DND-41 (cell line): ENCODE results near the gene NMNAT2.

Experiments
- CTCF ChIP-seq: IDR thresholded peaks from 2 replicates; pipeline ENCODE4 v1.5.1; 2012; ENCODE audit warnings: borderline replicate concordance, low read length, moderate library complexity, mild to moderate bottlenecking; ENCODE audit not compliant: poor library complexity, severe bottlenecking; ENCODE audit errors: extremely low read depth
- EZH2 ChIP-seq: IDR thresholded peaks from 3 replicates; pipeline ENCODE4 v1.6.1; 2012; ENCODE audit warnings: borderline replicate concordance, low read depth, mild to moderate bottlenecking, moderate library complexity, low read length, inconsistent platforms; ENCODE audit not compliant: severe bottlenecking

DNA sequence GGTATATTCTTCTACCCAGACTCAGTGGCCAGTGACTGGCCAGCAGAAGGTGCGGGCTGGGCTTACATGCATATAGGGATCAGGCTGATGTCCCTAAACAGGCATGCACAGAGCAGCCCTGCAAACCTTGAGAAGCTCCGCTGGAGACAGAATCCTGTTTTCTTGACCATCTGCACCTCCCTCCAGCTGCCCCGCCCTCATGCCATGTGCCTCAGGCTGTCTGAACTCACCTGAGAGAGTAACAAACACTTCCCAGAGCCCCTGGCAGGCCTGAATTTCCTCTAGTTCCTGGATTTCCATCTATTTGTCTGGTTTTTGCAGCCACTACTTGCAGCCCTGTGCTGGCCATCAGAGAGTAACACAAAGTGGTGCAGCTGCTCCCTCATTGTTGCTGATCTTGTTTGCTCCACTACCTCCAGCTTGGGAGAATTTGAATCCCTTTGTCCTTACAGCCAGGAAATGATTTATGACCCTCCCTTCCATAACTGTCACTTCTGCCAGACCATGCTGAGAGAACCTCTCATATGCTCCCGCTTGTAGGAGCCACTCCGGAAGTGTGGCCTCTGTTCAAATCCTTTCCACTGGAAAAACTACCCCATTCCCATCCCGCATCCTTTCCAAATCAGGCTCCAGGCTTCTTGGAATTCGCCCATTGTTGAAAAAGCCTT lies 113.6 kb downstream of the NMNAT2 start:
- TF ChIP-seq CTCF: no peak
- no peak for TF ChIP-seq EZH2
